Activated T-helper 1 cell treated with anti-CD3 and anti-CD28 coated beads, Interleukin-12 subunit alpha, Interleukin-12 subunit beta, Interleukin-2, Interleukin-4 antibody, amounts not matched to agents 30 ng/mL and 10 ng/mL and 1 ng/mL, durations not matched to agents 14 hours and 24 hours and 36 hours (primary cell): ENCODE data around the gene CCDC57. TPM values are rescaled to one million over a fixed set of nuclear protein-coding genes. Genes with fewer than 3 reads are reported as not detected.

Source experiments
- DNase-seq: peaks from one replicate; pipeline ENCODE4 v3.0.0; 2021; ENCODE audit warnings: low spot score
- H3K27ac Mint-ChIP-seq: one replicate; pipeline ENCODE4 v1.8.0; 2021; ENCODE audit warnings: mild to moderate bottlenecking, mixed read lengths
- H3K27me3 Mint-ChIP-seq: one replicate; pipeline ENCODE4 v1.8.0; 2022; ENCODE audit warnings: mild to moderate bottlenecking, moderate library complexity, mixed read lengths; ENCODE audit not compliant: insufficient read depth
- H3K36me3 Mint-ChIP-seq: one replicate; pipeline ENCODE4 v1.8.0; 2021; ENCODE audit warnings: low read depth, mixed read lengths
- H3K4me1 Mint-ChIP-seq: one replicate; pipeline ENCODE4 v1.8.0; 2021; ENCODE audit warnings: low read depth, mixed read lengths
- H3K4me3 Mint-ChIP-seq: one replicate; pipeline ENCODE4 v1.8.0; 2021; ENCODE audit warnings: mild to moderate bottlenecking, moderate library complexity, mixed read lengths
- H3K9me3 Mint-ChIP-seq: one replicate; pipeline ENCODE4 v1.8.0; 2021; ENCODE audit warnings: mixed read lengths
- intact Hi-C: fragments of 100-400 bp; cut with micrococcal nuclease; formaldehyde crosslinking; loops from one replicate; pipeline ENCODE4 v1.15.1; 2024
- total RNA-seq: library from RNA; stranded (reverse); gene quantifications from 2 replicates; pipeline ENCODE4 v1.2.3, GENCODE V29; 2022

The CCDC57 gene
- total RNA-seq, 1 donor from 2014 or later, result 60.8 TPM

DNA sequence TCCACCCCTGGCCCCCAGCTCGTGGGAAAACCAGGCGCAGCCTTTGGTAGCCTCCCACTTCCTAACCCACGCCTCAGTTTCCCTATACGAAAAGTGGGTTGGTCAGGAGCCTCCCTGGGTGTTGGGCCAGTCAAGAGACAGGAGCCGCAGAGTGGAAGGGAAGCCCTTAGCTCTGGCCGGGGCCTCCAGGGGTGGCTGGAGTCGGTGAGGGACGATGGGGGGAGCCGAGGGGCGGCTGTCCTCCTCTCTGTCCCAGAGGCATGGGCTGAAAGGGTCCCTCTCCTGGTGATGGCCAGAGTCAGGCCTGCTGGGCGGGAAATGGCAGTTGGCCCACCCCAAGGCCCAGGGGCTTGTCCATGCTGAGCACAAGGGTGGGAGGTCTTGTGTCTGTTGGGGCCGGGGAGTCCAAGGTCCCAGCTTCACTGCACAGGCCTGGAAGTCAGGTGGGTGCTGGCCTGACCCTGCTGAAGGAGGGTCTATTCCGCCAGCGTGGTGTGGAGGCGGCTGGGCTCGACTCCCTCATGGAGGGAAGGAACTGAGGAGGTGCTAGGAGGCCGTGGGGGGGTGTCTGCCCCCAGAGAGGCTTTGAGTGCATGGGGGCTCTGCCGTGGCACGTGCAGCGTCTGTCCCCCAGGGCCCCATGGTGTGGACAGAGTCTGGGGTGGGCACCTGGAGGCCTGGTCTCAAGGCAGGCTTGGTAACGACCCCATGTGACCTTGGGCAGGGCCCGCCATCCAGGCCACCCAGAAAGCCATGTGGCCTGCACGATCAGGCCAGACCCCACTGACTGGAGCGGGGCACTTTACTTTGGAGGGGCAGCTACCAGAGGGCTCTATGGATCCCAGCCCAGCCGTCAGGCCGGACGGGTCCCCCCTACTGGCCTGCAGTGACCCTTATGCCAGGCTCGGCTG, 17.3 kb upstream of the CCDC57 start:
- intact Hi-C loops, result loop anchor here (2.0 kb wide), 1 partner anchor 189 kb away; the partner anchor contains the start of genes HEXD and OGFOD3
- Mint-ChIP-seq H3K4me1 (peaks cover 5% of the 10 kb centered on the region), H3K27me3 (no peaks in the 10 kb centered on the region), H3K4me3 (peak overlapping the region; percentile 94), H3K27ac (peak overlapping the region; percentile 90), H3K9me3 (no peaks in the 10 kb centered on the region), H3K36me3 (peaks cover 2% of the 10 kb centered on the region)
- DNase-seq, result no peak

DNA sequence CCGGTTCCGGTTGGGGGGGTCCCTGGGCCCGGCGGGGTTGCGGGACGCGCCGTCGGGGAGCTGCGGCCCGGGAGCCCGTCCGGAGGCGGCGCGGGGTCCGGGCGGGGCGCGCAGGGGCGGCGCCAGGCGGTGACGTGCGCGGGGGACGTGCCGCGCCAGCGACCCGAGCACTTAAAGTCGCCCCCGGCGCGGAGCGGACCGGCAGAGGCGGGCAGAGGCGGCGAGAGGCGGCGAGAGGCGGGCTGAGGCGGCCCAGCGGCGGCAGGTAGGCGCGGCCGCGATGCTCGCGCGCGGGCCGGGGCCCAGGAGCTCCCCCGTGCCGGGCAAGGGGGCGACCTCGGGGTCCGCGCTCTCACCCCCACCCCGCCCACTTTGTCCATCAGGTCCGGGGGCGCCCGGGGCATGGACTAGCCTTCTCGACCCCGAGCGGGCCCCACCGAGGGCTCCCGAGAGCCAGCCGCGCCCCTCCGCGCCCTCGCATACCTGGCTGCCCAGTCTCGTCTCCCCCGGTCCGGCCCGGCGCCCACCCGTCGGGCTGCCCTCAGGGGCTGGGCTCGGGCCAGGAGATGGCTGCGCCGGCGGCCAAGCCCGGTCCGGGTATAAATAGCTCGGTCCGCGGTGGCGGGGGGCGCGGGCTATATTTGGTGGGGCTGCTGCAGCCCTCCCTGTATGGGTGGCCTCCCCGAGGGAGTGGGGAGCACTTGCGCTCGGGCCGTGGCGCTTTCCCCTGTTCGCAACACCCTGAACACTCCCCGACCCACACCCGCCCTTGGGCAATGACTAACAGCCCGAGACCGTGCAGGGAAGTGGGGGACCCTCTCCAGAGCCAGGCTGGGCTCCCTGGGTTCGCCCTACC, 16.4 kb upstream of the CCDC57 start, which contains the start of gene SLC16A3:
Gene SLC16A3, plus strand, starts transcription at position 201 of the 856 bp plus-strand sequence. CDS start 6,967 bp downstream, outside the sequence.
- peak; percentile 72 for DNase-seq
- Mint-ChIP-seq H3K4me1 (peaks cover 5% of the 10 kb centered on the region), H3K27ac (peak within 1 kb of the TSS; percentile 90), H3K9me3 (no peaks in the 10 kb centered on the region), H3K36me3 (peaks cover 2% of the 10 kb centered on the region), H3K4me3 (peak within 1 kb of the TSS; percentile 94), H3K27me3 (no peaks in the 10 kb centered on the region)
- intact Hi-C loops, result loop anchor here (1.0 to 2.0 kb wide), 3 partner anchors 13 to 190 kb away; partner anchors contain the start of genes HEXD and OGFOD3

DNA sequence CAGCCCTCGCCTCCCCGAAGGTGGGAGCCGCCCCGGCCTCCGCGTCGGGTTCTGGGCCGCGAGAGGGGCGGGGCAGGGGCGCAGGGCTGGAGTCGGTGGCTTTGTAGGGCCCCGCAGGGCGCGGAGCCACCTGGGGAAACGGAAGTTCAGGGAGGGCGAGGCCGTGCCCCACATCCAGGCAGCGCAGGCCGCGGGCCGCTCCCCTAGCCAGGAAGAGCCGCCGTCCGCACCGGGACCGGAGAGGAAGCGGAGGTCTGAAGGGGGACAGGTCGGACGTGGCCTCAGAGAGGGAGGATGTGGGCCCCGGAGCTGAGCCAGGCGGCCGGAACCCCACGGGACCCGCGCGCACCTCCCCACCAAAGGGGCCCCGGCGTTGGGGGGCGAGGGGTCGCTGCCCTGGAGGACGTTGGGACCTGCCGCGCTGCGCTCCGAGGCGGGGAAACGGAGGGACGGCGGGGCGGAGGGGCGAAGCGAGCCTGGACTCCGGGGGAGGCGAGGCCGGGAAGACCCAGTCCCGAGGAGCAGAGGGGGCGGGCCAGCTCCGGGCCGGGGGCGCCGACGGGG, 15.7 kb upstream of the CCDC57 start:
- Mint-ChIP-seq H3K27me3 (no peaks in the 10 kb centered on the region), H3K36me3 (peaks cover 2% of the 10 kb centered on the region), H3K4me1 (peaks cover 5% of the 10 kb centered on the region), H3K4me3 (peak overlapping the region; percentile 82), H3K9me3 (no peaks in the 10 kb centered on the region), H3K27ac (peak overlapping the region; percentile 78)
- intact Hi-C loops, result loop anchor here (1.0 to 2.0 kb wide), 3 partner anchors 12 to 190 kb away; partner anchors contain the start of genes HEXD and OGFOD3
- peak; percentile 68 for DNase-seq

DNA sequence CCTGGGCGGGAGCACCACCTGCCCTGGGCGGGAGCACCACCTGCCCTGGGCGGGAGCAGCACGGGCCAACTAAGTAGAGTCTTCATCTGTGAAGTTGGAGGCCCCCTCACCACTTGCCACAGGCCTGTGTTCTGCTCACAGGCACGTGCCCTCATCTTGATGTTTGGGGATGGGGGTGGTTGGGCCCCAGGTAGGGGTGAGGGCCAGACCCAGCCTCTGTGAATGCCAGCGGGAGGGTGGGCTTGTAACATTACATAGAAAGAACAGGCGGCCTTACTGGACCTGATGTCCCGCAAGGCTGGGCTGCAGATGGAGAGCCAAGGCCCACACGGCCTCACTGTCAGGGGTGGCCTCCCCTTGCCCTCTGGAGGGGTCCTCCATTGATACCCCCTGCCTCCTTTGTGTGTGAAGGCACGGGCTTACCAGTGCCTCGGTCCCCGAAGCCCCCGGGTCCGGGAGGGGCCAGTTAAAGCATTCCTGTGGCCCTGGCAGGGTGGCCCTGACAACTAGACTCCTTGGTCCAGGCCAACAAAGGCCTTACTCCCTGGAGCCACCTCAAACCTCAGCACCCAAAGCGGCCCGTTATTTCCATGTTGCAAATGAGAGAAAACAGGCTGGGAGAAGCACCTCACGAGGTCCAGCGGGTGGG, 15.1 kb upstream of the CCDC57 start:
- DNase-seq, result no peak
- Mint-ChIP-seq H3K4me3 (peak overlapping the region; percentile 82), H3K9me3 (no peaks in the 10 kb centered on the region), H3K27me3 (no peaks in the 10 kb centered on the region), H3K27ac (peak overlapping the region; percentile 78), H3K36me3 (peaks cover 2% of the 10 kb centered on the region), H3K4me1 (peaks cover 5% of the 10 kb centered on the region)
- intact Hi-C loops, result loop anchor here (1.0 to 2.0 kb wide), 3 partner anchors 11 to 191 kb away; partner anchors contain the start of genes HEXD and OGFOD3

DNA sequence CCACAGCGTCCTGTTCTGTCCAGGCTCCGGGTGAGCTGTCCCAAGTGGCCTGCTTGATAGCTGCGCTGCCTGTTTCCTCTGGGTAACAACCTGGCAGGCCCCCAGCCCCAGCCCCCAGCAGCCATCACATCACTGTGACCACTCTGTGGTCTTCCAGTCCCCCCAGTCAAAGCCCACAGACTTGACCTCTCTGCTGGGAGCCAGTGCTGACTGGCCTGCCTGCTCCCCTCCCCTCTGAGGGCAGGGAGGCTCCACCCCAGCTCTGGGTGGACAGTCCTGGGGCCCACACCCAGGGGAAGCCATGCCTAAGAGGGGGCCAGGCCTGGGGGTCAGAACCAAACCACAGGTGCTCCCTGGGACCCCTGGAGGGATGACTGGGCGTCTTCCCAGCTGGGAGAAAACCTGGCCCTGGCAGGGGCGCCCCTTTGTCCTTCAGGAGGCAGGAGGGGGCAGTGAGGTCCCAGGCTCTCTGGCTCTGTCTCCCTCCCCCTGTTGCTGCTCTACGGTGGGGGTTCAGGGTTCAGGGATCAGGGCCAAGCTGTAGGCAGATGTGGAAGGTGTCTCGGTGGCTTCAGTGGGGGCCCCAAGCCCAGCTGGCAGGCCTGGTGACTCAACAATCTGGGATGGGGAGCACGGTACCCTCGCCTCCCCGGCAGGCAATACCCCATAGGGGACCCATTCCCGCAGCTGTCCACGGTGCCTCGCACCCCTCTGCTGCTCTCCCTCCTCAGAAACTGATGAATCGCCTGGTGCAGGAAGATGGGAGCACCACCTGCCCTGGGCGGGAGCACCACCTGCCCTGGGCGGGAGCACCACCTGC, 14.4 kb upstream of the CCDC57 start:
- H3K27ac Mint-ChIP-seq, result no peak overlapping the region
- no peak for DNase-seq
- H3K27me3 Mint-ChIP-seq, result no peaks in the 10 kb centered on the region
- H3K9me3 Mint-ChIP-seq, result no peaks in the 10 kb centered on the region
- H3K4me3 Mint-ChIP-seq, result peak overlapping the region; percentile 69
- peaks cover 5% of the 10 kb centered on the region for H3K4me1 Mint-ChIP-seq
- intact Hi-C loops, result no loop called here
- H3K36me3 Mint-ChIP-seq, result peaks cover 2% of the 10 kb centered on the region

DNA sequence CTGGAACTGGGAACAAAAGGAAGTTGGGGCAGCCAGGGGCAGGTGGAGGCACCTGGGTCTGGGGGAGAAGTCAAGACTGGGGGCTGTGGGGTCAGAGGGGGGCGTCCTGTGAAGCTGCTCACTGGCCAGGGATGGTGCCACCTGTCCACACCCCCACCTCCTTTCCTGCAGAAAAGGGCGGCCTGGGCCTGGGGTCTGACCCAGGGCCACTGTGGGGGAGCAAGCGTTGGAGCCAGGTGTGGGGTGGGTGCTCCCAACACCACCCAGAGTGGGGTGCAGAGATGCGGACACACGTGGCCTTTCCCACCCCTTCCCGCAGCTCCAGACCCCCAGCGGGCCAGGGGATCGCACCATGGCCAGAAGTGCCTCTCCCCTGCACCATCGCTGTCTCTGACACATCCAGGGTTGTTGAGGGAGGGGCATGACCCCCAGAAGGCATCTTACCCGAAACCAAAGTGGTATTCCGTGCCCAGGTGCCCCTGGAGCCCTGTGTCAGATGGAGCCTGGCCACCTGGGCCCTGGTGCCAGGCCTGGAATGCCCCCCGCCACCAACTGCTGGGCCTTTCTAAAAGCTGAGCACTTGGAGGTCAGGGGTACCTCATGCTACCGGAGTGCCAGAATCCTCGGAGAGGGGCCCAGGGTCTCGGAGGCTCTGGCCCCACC, 13.6 kb upstream of the CCDC57 start:
- intact Hi-C loops, result no loop called here
- Mint-ChIP-seq H3K4me3 (no peak overlapping the region), H3K9me3 (no peaks in the 10 kb centered on the region), H3K4me1 (peaks cover 5% of the 10 kb centered on the region), H3K27ac (no peak overlapping the region), H3K36me3 (peaks cover 2% of the 10 kb centered on the region), H3K27me3 (no peaks in the 10 kb centered on the region)
- no peak for DNase-seq

DNA sequence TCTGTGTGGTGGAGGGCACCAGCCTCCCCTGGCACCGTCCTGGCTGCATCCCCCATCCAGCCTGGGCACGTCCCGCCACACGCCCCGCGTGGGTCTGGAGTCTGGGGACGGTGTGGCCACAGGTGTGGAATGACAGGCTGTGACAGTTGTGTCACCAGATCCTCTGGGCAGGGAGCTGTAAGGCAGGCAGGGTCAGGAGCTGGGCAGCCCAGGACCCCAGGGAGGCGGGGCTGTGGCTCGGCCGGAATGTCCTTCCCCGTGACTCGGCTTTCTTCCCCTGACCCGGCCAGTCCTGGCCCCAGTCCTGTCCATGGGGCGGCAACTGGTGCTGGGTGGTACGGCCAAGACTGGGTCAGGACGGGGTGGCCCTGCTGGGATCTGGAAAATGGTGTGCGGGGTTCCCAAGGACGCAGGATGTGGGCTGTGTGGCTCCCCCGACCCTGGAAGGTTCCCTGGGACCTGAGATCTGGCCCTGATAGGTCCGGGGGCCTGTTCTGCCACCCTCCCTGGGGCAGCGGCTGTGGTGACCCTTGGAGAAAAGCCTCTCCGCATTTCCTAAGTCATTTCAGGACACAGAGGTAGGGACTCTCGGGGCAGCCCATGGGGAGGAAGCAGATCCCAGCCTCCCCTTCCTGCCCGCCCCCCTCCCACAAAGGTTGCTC, 12.9 kb upstream of the CCDC57 start:
- Mint-ChIP-seq H3K9me3 (no peaks in the 10 kb centered on the region), H3K27me3 (no peaks in the 10 kb centered on the region), H3K4me3 (no peak overlapping the region), H3K27ac (no peak overlapping the region), H3K36me3 (peaks cover 2% of the 10 kb centered on the region), H3K4me1 (peaks cover 5% of the 10 kb centered on the region)
- no peak for DNase-seq
- intact Hi-C loops, result no loop called here

DNA sequence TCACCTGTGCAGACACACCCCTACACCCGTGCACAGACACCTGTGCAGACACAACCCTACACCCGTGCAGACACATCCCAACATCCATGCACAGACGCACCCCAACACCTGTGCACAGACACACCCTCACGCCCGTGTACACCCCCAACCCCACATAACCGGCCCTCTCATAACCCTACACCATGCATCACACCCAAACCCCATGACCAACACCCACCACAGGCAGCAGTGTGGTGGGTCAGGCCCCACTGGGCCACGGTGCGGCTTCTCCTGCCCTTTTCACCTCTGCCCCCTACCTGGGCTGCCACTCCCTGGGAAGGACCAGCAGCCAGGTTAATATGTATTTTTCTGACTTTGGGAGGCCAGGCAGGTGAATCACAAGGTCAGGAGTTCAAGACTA, 12.0 kb upstream of the CCDC57 start:
- intact Hi-C loops, result no loop called here
- H3K27me3 Mint-ChIP-seq, result no peaks in the 10 kb centered on the region
- H3K27ac Mint-ChIP-seq, result no peak overlapping the region
- no peaks in the 10 kb centered on the region for H3K4me1 Mint-ChIP-seq
- H3K9me3 Mint-ChIP-seq, result no peaks in the 10 kb centered on the region
- no peak overlapping the region for H3K4me3 Mint-ChIP-seq
- no peak for DNase-seq
- no peaks in the 10 kb centered on the region for H3K36me3 Mint-ChIP-seq

DNA sequence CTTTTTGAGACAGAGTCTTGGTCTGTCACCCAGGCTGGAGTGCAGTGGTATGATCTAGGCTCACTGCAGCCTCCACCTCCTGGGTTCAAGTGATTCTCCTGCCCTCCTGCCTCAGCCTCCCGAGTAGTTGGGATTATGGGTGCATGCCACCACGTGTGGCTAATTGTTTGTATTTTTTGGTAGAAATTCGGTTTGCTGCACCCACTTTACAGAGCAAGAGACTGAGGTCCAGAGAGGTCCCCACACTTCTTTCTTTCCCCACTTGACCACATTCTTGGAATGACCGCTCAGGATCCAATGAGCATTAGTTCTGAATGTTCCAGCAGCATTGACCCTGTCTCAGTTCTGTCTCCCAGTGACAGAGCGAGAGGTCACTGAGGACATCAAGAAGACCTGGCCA, 10.9 kb upstream of the CCDC57 start:
- DNase-seq, result no peak
- no peak overlapping the region for H3K27ac Mint-ChIP-seq
- no peaks in the 10 kb centered on the region for H3K27me3 Mint-ChIP-seq
- H3K36me3 Mint-ChIP-seq, result no peaks in the 10 kb centered on the region
- H3K4me3 Mint-ChIP-seq, result no peak overlapping the region
- intact Hi-C loops, result no loop called here
- no peaks in the 10 kb centered on the region for H3K4me1 Mint-ChIP-seq
- no peaks in the 10 kb centered on the region for H3K9me3 Mint-ChIP-seq

DNA sequence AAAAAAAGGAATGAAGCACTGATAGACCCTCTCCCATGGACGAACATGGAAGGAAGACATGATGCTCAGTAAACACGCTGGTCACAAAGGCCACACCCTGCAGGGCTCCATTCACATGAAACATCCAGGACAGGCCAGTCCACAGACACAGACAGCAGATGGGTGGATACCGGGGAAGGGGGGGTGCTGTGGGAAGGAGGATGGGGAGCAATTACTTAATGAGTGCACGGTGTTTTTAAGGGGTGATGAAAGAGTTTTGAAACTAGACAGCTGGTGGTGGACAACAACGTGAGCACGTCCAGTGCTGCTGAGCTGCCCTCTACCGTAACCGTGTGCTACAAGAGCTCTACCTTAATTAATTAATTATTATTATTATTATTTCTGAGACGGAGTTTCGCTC, 10.2 kb upstream of the CCDC57 start:
- H3K4me1 Mint-ChIP-seq, result no peaks in the 10 kb centered on the region
- H3K36me3 Mint-ChIP-seq, result no peaks in the 10 kb centered on the region
- no peak overlapping the region for H3K4me3 Mint-ChIP-seq

More for the DNA sequence above, 10.2 kb upstream of the CCDC57 start:
- Mint-ChIP-seq H3K9me3 (no peaks in the 10 kb centered on the region), H3K27me3 (no peaks in the 10 kb centered on the region), H3K27ac (no peak overlapping the region)
- intact Hi-C loops, result no loop called here
- DNase-seq, result no peak
